HFFc6 (cell line): ENCODE measurements around the gene MCM8. TPM values are rescaled to one million over a fixed set of nuclear protein-coding genes. Genes with fewer than 3 reads are reported as not detected.

ENCODE experiments used
- DNase-seq: peaks from one replicate; pipeline ENCODE4 v3.0.0-alpha.2; 2018
- H3K27ac Mint-ChIP-seq: 2 replicates; pipeline ENCODE4 v1.8.0; 2020; ENCODE audit warnings: mild to moderate bottlenecking, mixed read lengths
- H3K27me3 Mint-ChIP-seq: 2 replicates; pipeline ENCODE4 v1.8.0; 2021; ENCODE audit warnings: mild to moderate bottlenecking, moderate library complexity, mixed read lengths; ENCODE audit not compliant: insufficient read depth
- H3K36me3 Mint-ChIP-seq: 2 replicates; pipeline ENCODE4 v1.8.0; 2021; ENCODE audit warnings: low read depth, mixed read lengths
- H3K4me1 Mint-ChIP-seq: 2 replicates; pipeline ENCODE4 v1.8.0; 2020; ENCODE audit warnings: low read depth, mixed read lengths
- H3K4me3 Mint-ChIP-seq: 2 replicates; pipeline ENCODE4 v1.8.0; 2020; ENCODE audit warnings: mild to moderate bottlenecking, moderate library complexity, mixed read lengths
- H3K9me3 Mint-ChIP-seq: 2 replicates; pipeline ENCODE4 v1.8.0; 2020; ENCODE audit warnings: mild to moderate bottlenecking, mixed read lengths
- CTCF ChIP-seq: fragments of 200-600 bp; sonication (generic); IDR thresholded peaks from 2 replicates; pipeline ENCODE4 v1.5.0; 2021; ENCODE audit warnings: antibody characterized with exemption, mild to moderate bottlenecking
- total RNA-seq, 6 experiments: library from RNA; stranded (reverse); fragmentation: NEBNext Ultra II Directional; extraction: Animal tissue kit (Norgen Biotek cat#: 25700); gene quantifications; 2 replicates in 1 of 6; 3 replicates in 5 of 6; pipeline ENCODE4 v1.2.3, GENCODE V29; 2021

Gene MCM8
- total RNA-seq, 6 experiments from 2014 or later = 7.6 to 14.2 (median 13.8) TPM

DNA sequence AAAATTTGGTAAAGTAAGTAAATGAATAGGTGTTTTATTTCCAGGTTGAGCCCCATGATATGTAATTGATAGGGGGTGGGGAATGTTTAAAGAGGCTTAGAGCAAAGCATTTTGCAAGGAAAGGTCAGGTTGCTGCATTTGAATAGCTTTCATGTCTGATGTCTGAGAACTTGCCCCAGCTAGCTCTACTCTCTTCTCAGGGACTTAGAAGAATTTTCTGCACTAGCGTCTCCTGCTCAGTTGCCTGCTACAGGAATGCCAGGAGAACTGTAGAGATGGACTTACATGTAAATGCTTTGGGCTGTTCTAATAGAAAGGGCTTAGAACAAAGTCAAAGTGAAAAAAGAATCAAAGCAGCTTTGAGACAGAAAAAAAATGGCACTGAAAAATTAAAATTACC lies 35.6 kb upstream of the MCM8 start:
- Mint-ChIP-seq H3K27ac (no peak overlapping the region), H3K36me3 (no peaks in the 10 kb centered on the region), H3K4me1 (peaks cover 20% of the 10 kb centered on the region), H3K4me3 (no peak overlapping the region), H3K27me3 (peaks cover 8% of the 10 kb centered on the region), H3K9me3 (no peaks in the 10 kb centered on the region)
- no peak for TF ChIP-seq CTCF
- DNase-seq = no peak

DNA sequence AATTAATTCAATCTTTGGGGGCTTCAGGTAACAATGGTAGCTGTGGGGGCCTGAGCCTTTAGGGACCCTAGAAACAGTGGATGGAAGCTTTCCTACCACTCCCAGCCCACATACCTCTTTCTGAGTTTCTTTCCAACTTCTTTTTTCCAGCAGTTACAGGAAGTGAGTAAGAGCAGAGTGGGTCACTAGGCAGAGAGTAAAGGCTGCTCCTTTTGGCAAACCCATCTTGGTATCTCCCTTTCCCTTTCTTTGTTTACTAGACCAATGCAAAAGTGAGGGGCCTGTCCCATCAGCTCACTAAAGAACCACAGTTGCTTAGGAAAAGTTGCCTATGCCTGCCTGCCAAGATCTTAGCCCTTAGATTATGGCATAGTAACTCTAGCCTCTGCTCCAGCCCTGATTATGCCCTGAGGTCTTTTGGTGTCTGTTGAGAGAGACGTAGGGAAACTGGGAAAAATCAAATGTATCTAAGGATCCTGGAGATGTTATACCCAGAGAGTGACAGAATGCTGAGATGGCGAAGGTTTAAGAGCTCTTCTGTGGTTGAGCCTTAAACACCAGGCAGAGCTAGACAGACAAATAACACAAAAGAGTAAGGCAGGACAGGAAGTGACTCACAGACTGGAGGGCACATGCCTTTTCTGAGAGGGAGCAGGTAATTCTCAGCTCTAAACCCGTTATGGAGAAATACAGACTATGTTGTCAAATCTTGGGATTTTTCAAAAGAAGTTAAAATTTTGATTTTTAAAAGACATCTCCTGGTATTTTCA lies 31.4 kb upstream of the MCM8 start:
- Mint-ChIP-seq H3K27me3 (peaks cover 19% of the 10 kb centered on the region), H3K36me3 (no peaks in the 10 kb centered on the region), H3K4me1 (peaks cover 20% of the 10 kb centered on the region), H3K27ac (peak overlapping the region; percentile 29; the same call in 1 of the 2 replicates), H3K4me3 (no peak overlapping the region; the same call in 1 of the 2 replicates), H3K9me3 (no peaks in the 10 kb centered on the region)
- TF ChIP-seq CTCF = no peak
- DNase-seq = peak; percentile 36

- H3K27ac Mint-ChIP-seq = peak overlapping the region; percentile 3; the same call in 1 of the 2 replicates
- no peak for TF ChIP-seq CTCF
- peaks cover 25% of the 10 kb centered on the region for H3K27me3 Mint-ChIP-seq
- no peaks in the 10 kb centered on the region for H3K9me3 Mint-ChIP-seq
- no peaks in the 10 kb centered on the region for H3K36me3 Mint-ChIP-seq
- peaks cover 20% of the 10 kb centered on the region for H3K4me1 Mint-ChIP-seq
- DNase-seq = no peak
- no peak overlapping the region for H3K4me3 Mint-ChIP-seq
Observed at GRCh38 chr20:5919626-5920544, 30.6 kb upstream of the MCM8 start.

- Mint-ChIP-seq H3K4me3 (no peak overlapping the region), H3K4me1 (peaks cover 20% of the 10 kb centered on the region), H3K27ac (no peak overlapping the region), H3K36me3 (no peaks in the 10 kb centered on the region), H3K9me3 (no peaks in the 10 kb centered on the region), H3K27me3 (peaks cover 26% of the 10 kb centered on the region)
- no peak for DNase-seq
- no peak for TF ChIP-seq CTCF
Observed at GRCh38 chr20:5920581-5920980, 29.9 kb upstream of the MCM8 start.

GRCh38 chr20:5923493-5923892 lies 27.0 kb upstream of the MCM8 start:
- no peak for TF ChIP-seq CTCF
- no peak overlapping the region for H3K4me3 Mint-ChIP-seq
- no peak overlapping the region for H3K27ac Mint-ChIP-seq
- peaks cover 26% of the 10 kb centered on the region for H3K27me3 Mint-ChIP-seq
- H3K36me3 Mint-ChIP-seq = no peaks in the 10 kb centered on the region
- no peak for DNase-seq
- no peaks in the 10 kb centered on the region for H3K9me3 Mint-ChIP-seq
- peaks cover 20% of the 10 kb centered on the region for H3K4me1 Mint-ChIP-seq
